SW 1271 (cell line): ENCODE data around the gene TRAFD1.

Source experiments
- DNase-seq, 2 experiments: peaks; one replicate each; lab custom pipeline; 2025; lab: John Stamatoyannopoulos, UW

Gene TRAFD1

DNA sequence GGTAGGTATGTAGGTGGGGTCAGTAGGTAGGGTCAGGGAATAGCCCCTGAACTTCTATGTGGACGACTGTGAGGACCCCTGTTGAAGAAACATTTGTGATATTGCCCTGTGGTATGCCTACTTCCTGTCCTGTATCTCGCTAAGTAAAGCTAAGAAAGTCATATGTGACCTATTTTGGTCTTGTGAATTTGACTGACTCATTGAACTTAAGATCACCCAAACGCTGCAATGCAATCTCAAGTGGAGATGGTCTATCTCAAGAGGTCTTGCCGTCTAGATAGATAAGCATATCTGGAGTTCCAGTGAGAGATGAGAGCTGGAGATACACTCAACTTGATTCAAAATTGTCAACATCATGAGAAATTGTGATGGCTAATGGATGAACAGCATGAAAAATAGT lies 73.8 kb downstream of the TRAFD1 start:
- no peak for DNase-seq
